ENCODE results near the gene MYBPC2.
"Not testable (repeated sequence)": the region's sequence is repeated elsewhere in the genome, so short reads cannot be mapped to it uniquely, and the experiment has no call there.

Gene MYBPC2

GRCh38 chr19:50432221-50433028 lies at the start of gene MYBPC2:
Gene MYBPC2, plus strand, starts transcription at chr19:50432892. Its CDS starts 62 bp downstream, at chr19:50432954.
- H3K4me1 ChIP-seq (ENCODE audit: control insufficient read depth, insufficient read depth, low read length, unreplicated experiment): no peaks in the 10 kb centered on the region
- no peak within 1 kb of the TSS for H2AFZ ChIP-seq (ENCODE audit: low read length, unreplicated experiment)
- no peaks in the 10 kb centered on the region for H3K79me2 ChIP-seq (ENCODE audit: control insufficient read depth, insufficient read depth, low read length, unreplicated experiment)
- H3K36me3 ChIP-seq (ENCODE audit: insufficient read depth, low read length): no peaks in the 10 kb centered on the region
- peaks cover 30% of the 10 kb centered on the region for H3K27me3 ChIP-seq (ENCODE audit: insufficient read depth, low read length)
- no peak within 1 kb of the TSS for H3K27ac ChIP-seq (ENCODE audit: low read depth, low read length)
- peak within 1 kb of the TSS; percentile 70 for H3K4me3 ChIP-seq (ENCODE audit: low read depth, low read length)

GRCh38 chr19:50383001-50383851 lies 49.5 kb upstream of the MYBPC2 start:
- Histone ChIP-seq H3K4me3 (ENCODE audit: low read depth, low read length) (peak overlapping the region; percentile 84), H2AFZ (ENCODE audit: low read length, unreplicated experiment) (no peak overlapping the region), H3K27ac (ENCODE audit: low read depth, low read length) (no peak overlapping the region), H3K79me2 (ENCODE audit: control insufficient read depth, insufficient read depth, low read length, unreplicated experiment) (peaks cover 20% of the 10 kb centered on the region), H3K36me3 (ENCODE audit: insufficient read depth, low read length) (no peaks in the 10 kb centered on the region), H3K27me3 (ENCODE audit: insufficient read depth, low read length) (no peaks in the 10 kb centered on the region), H3K4me1 (ENCODE audit: control insufficient read depth, insufficient read depth, low read length, unreplicated experiment) (no peaks in the 10 kb centered on the region)

DNA sequence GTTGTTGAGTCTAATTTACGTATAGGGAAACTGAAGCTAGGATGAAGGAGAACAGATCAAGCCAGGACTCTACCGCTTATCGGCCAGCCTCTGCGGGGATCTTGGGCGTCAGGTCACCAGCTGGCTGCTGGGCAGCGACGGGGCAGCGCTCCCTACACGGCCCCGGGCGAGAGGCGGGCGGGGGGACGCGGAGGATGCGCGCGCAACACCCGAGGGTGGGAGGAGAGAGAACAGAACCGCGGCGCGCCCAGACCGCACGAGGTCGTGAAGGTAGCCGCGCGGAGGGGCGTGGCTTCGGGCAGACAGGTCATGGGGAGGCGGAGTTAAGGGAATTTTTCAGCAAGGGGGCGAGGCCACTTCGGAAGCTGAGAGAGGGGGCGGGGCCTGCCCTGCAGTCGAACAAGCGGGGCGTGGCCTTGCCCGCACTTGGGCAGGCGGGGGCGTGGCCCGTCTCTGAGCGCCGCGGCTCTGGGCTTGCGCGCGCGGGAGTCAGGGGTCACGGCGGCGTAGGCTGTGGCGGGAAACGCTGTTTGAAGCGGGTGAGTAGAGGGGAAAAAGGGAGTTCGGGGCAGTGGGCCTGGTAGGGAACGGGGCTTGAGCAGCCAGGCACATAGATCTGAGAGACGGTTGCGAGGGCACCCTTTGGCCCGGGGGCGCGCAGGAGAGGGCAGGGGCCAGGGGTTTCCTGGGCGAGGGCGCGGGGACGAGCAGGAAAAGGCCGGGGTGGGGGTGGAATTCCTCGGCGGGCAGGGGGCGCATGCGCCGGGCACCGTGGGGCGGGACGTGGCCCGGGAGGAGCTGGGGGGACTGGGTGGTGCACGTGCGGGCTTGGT lies 48.6 kb upstream of the MYBPC2 start, which contains the start of gene POLD1:
POLD1 (plus strand) TSS at position 496 of the 833 bp plus-strand sequence. CDS start 14,505 bp downstream, outside the sequence.
- Histone ChIP-seq H3K4me1 (ENCODE audit: control insufficient read depth, insufficient read depth, low read length, unreplicated experiment) (no peaks in the 10 kb centered on the region), H3K27me3 (ENCODE audit: insufficient read depth, low read length) (no peaks in the 10 kb centered on the region), H3K27ac (ENCODE audit: low read depth, low read length) (peak within 1 kb of the TSS; percentile 71), H3K36me3 (ENCODE audit: insufficient read depth, low read length) (no peaks in the 10 kb centered on the region), H3K79me2 (ENCODE audit: control insufficient read depth, insufficient read depth, low read length, unreplicated experiment) (peaks cover 24% of the 10 kb centered on the region), H3K4me3 (ENCODE audit: low read depth, low read length) (peak within 1 kb of the TSS; percentile 84), H2AFZ (ENCODE audit: low read length, unreplicated experiment) (peak within 1 kb of the TSS; percentile 34)

- H3K27ac ChIP-seq (ENCODE audit: low read depth, low read length): peak overlapping the region; percentile 71
These were observed 47.8 kb upstream of the MYBPC2 start for GRCh38 chr19:50384685-50385535.

DNA sequence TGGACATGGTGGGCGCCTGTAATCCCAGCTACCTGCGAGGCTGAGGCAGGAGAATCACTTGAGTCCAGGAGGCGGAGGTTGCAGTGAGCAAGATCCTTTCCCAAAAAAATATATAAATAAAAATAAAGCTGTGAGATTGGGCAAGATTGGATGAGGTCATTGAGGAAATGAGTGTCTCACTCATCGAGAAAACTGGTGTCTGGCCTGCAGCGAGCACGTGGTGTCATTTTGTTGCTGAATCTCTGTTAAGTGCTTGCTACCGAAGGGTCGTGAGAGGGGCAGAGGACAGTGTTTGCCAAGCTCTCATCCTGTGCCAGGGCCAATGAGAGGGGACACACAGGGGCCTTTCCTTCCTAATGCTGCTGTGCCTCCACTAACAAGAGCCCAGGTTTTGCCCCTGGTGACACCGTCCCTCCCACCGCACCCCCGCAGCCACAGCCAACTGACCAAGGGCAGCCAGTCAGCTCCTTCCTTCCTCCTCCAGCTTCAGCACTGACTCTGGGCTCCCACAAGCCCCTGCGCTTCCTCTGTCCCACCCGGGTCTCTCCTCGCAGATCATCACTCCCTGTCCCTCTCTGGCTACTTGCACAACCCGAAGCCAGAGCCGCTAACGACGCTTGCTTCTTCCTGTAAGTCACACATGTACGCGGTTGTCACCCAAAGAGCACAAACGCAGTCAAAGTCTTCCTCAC lies 45.4 kb upstream of the MYBPC2 start:
- Histone ChIP-seq H3K27me3 (ENCODE audit: insufficient read depth, low read length) (no peaks in the 10 kb centered on the region), H2AFZ (ENCODE audit: low read length, unreplicated experiment) (no peak overlapping the region), H3K4me1 (ENCODE audit: control insufficient read depth, insufficient read depth, low read length, unreplicated experiment) (no peaks in the 10 kb centered on the region), H3K27ac (ENCODE audit: low read depth, low read length) (no peak overlapping the region), H3K4me3 (ENCODE audit: low read depth, low read length) (no peak overlapping the region), H3K36me3 (ENCODE audit: insufficient read depth, low read length) (no peaks in the 10 kb centered on the region), H3K79me2 (ENCODE audit: control insufficient read depth, insufficient read depth, low read length, unreplicated experiment) (peaks cover 27% of the 10 kb centered on the region)

More at GRCh38 chr19:50384685-50385535, 47.8 kb upstream of the MYBPC2 start:
- no peaks in the 10 kb centered on the region for H3K4me1 ChIP-seq (ENCODE audit: control insufficient read depth, insufficient read depth, low read length, unreplicated experiment)
- no peaks in the 10 kb centered on the region for H3K27me3 ChIP-seq (ENCODE audit: insufficient read depth, low read length)
- H3K4me3 ChIP-seq (ENCODE audit: low read depth, low read length): peak overlapping the region; percentile 84
- peaks cover 27% of the 10 kb centered on the region for H3K79me2 ChIP-seq (ENCODE audit: control insufficient read depth, insufficient read depth, low read length, unreplicated experiment)
- H3K36me3 ChIP-seq (ENCODE audit: insufficient read depth, low read length): no peaks in the 10 kb centered on the region
- peak overlapping the region; percentile 34 for H2AFZ ChIP-seq (ENCODE audit: low read length, unreplicated experiment)

DNA sequence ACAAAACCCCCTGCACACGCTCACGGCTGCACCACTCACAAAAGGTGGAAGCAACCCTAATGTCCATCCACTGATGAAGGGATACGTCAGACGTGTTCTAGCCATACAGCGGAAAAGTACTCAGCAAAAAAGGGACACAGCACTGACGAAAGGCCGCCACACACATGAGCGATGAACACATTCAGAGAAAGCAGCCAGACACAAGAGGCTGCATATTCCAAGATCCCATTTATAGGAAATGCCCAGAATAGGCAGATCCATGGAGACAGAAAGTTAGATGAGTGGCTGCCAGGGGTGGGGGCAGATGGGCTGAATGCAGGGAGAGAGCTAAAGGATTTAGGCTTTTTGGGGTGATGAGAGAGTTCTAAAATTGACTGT lies 44.8 kb upstream of the MYBPC2 start:
- Histone ChIP-seq H2AFZ (ENCODE audit: low read length, unreplicated experiment) (no peak overlapping the region), H3K27ac (ENCODE audit: low read depth, low read length) (no peak overlapping the region), H3K4me1 (ENCODE audit: control insufficient read depth, insufficient read depth, low read length, unreplicated experiment) (no peaks in the 10 kb centered on the region), H3K79me2 (ENCODE audit: control insufficient read depth, insufficient read depth, low read length, unreplicated experiment) (peaks cover 27% of the 10 kb centered on the region), H3K27me3 (ENCODE audit: insufficient read depth, low read length) (no peaks in the 10 kb centered on the region), H3K4me3 (ENCODE audit: low read depth, low read length) (no peak overlapping the region), H3K36me3 (ENCODE audit: insufficient read depth, low read length) (no peaks in the 10 kb centered on the region)

GRCh38 chr19:50390295-50390694 lies 42.4 kb upstream of the MYBPC2 start:
- H3K27me3 ChIP-seq (ENCODE audit: insufficient read depth, low read length); H3K4me1 ChIP-seq (ENCODE audit: control insufficient read depth, insufficient read depth, low read length, unreplicated experiment); H3K36me3 ChIP-seq (ENCODE audit: insufficient read depth, low read length); H3K27ac ChIP-seq (ENCODE audit: low read depth, low read length); H3K4me3 ChIP-seq (ENCODE audit: low read depth, low read length); H2AFZ ChIP-seq (ENCODE audit: low read length, unreplicated experiment): not testable (repeated sequence)
- H3K79me2 ChIP-seq (ENCODE audit: control insufficient read depth, insufficient read depth, low read length, unreplicated experiment): peaks cover 29% of the 10 kb centered on the region

- not testable (repeated sequence) for H3K4me3 ChIP-seq (ENCODE audit: low read depth, low read length); H3K27me3 ChIP-seq (ENCODE audit: insufficient read depth, low read length); H3K36me3 ChIP-seq (ENCODE audit: insufficient read depth, low read length); H3K27ac ChIP-seq (ENCODE audit: low read depth, low read length); H2AFZ ChIP-seq (ENCODE audit: low read length, unreplicated experiment); H3K4me1 ChIP-seq (ENCODE audit: control insufficient read depth, insufficient read depth, low read length, unreplicated experiment)
- peaks cover 23% of the 10 kb centered on the region for H3K79me2 ChIP-seq (ENCODE audit: control insufficient read depth, insufficient read depth, low read length, unreplicated experiment)
These were observed 41.7 kb upstream of the MYBPC2 start for GRCh38 chr19:50390952-50391351.

DNA sequence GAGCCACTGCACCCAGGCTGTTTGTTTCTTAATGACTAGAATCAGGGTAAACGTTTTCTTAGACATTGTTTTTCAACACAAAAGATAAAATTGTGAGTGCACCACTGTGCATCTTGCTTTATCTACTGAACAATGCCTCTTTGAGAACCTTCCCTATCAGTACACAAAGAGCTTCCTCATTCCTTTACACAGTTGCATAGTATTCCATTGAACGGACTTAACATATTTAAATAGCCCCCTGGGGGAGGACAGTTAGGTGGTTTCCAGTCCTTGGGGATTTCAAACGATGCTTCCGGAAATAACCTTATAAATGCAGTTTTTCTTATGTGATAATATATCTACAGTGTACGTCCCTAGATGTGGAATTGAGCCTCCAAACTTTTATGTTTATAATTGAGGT lies 39.9 kb upstream of the MYBPC2 start:
- no peak overlapping the region for H3K27ac ChIP-seq (ENCODE audit: low read depth, low read length)
- H3K27me3 ChIP-seq (ENCODE audit: insufficient read depth, low read length): no peaks in the 10 kb centered on the region
- H3K4me1 ChIP-seq (ENCODE audit: control insufficient read depth, insufficient read depth, low read length, unreplicated experiment): no peaks in the 10 kb centered on the region
- H2AFZ ChIP-seq (ENCODE audit: low read length, unreplicated experiment): no peak overlapping the region
- 0 out of 2 replicates have a peak, but pooled peaks cover 3% of the 10 kb centered on the region for H3K36me3 ChIP-seq (ENCODE audit: insufficient read depth, low read length)
- H3K79me2 ChIP-seq (ENCODE audit: control insufficient read depth, insufficient read depth, low read length, unreplicated experiment): peaks cover 14% of the 10 kb centered on the region
- no peak overlapping the region for H3K4me3 ChIP-seq (ENCODE audit: low read depth, low read length)

Data from ACC112 (cell line).